Subcutaneous adipose tissue (tissue), 4 donors: ENCODE measurements around the gene PCDHAC2. TPM values are rescaled to one million over a fixed set of nuclear protein-coding genes. Genes with fewer than 3 reads are reported as not detected.

Experiments
- CTCF ChIP-seq: fragments of 450-650 bp; IDR thresholded peaks from one replicate; pipeline ENCODE4 v1.5.1; 2016; ENCODE audit warnings: low read depth, mild to moderate bottlenecking, control low read depth, antibody characterized with exemption, moderate library complexity
- small RNA-seq: library from RNA; depleted of rRNA; stranded (forward); fragments of <200 nt; gene quantifications from one replicate; pipeline ENCODE3, GENCODE V24; 2016
- total RNA-seq, 4 donors: library from RNA; depleted of rRNA; stranded (reverse); fragments of >200 nt; gene quantifications; one replicate each; pipeline ENCODE4 v1.1.0, GENCODE V29; 2016

The PCDHAC2 gene
- total RNA-seq, 4 donors from 2014 or later = 0.49 to 1.1 (median 0.81) TPM

GRCh38 chr5:141017943-141018342, 51.7 kb downstream of the PCDHAC2 start:
- TF ChIP-seq CTCF = no peak

Small RNAs within 50 kb of the gene (small RNA-seq; reads per million reads assigned to genes)
- gene AC010223.1 = not detected

Other genes with a start within 250 kb of the PCDHAC2 start
- not detected for gene PCDHA1, start 180.3 kb upstream of the PCDHAC2 start, total RNA-seq
- gene PCDHA2, start 171.6 kb upstream of the PCDHAC2 start, total RNA-seq = under 1 TPM in 1 of 4 donors, not detected in 3; 0.38 TPM
- under 1 TPM; 0.16 to 0.34 (median 0.20) TPM for gene PCDHA3, start 165.4 kb upstream of the PCDHAC2 start, total RNA-seq
- gene PCDHA4, start 159.4 kb upstream of the PCDHAC2 start, total RNA-seq = 1 to 10 TPM in 1 of 4 donors, under 1 TPM in 3; 0.16 to 1.3 (median 0.76) TPM
- under 1 TPM in 3 of 4 donors, not detected in 1; 0.33 to 0.57 (median 0.51) TPM for gene PCDHA5, start 144.9 kb upstream of the PCDHAC2 start, total RNA-seq
- gene PCDHA6, start 138.5 kb upstream of the PCDHAC2 start, total RNA-seq = under 1 TPM; 0.22 to 0.49 (median 0.36) TPM
- under 1 TPM; 0.17 to 0.44 (median 0.26) TPM for gene PCDHA7, start 132.2 kb upstream of the PCDHAC2 start, total RNA-seq
- under 1 TPM in 1 of 4 donors, not detected in 3; 0.17 TPM for gene PCDHA8, start 125.3 kb upstream of the PCDHAC2 start, total RNA-seq
- gene PCDHA9, start 118.1 kb upstream of the PCDHAC2 start, total RNA-seq = under 1 TPM in 3 of 4 donors, not detected in 1; under 0.01 to 0.34 (median 0.19) TPM
- 1 to 10 TPM in 1 of 4 donors, under 1 TPM in 3; 0.51 to 1.9 (median 0.66) TPM for gene PCDHA10, start 110.6 kb upstream of the PCDHAC2 start, total RNA-seq
- gene PCDHA11, start 97.5 kb upstream of the PCDHAC2 start, total RNA-seq = under 1 TPM in 3 of 4 donors, not detected in 1; 0.22 to 0.34 (median 0.33) TPM
- gene PCDHA12, start 91.2 kb upstream of the PCDHAC2 start, total RNA-seq = under 1 TPM in 3 of 4 donors, not detected in 1; 0.17 to 0.22 (median 0.19) TPM
- 1 to 10 TPM in 1 of 4 donors, under 1 TPM in 3; 0.34 to 1.5 (median 0.69) TPM for gene PCDHA13, start 84.4 kb upstream of the PCDHAC2 start, total RNA-seq
- gene PCDHAC1, start 40.2 kb upstream of the PCDHAC2 start, total RNA-seq = 1 to 10 TPM in 1 of 4 donors, under 1 TPM in 3; 0.44 to 1.9 (median 0.74) TPM
- gene PCDHB1, start 84.9 kb downstream of the PCDHAC2 start, total RNA-seq = not detected
- gene PCDHB2, start 128.1 kb downstream of the PCDHAC2 start, total RNA-seq = 1 to 10 TPM; 1.8 to 3.2 (median 2.1) TPM
- gene PCDHB3, start 134.0 kb downstream of the PCDHAC2 start, total RNA-seq = 1 to 10 TPM in 3 of 4 donors, under 1 TPM in 1; 0.85 to 3.8 (median 2.4) TPM
- gene PCDHB4, start 155.3 kb downstream of the PCDHAC2 start, total RNA-seq = 1 to 10 TPM; 2.0 to 7.0 (median 4.1) TPM
- gene PCDHB5, start 168.7 kb downstream of the PCDHAC2 start, total RNA-seq = 1 to 10 TPM in 2 of 4 donors, under 1 TPM in 2; 0.33 to 3.4 (median 1.6) TPM
- 1 to 10 TPM in 1 of 4 donors, under 1 TPM in 2, not detected in 1; 0.85 to 1.3 (median 0.94) TPM for gene PCDHB6, start 183.6 kb downstream of the PCDHAC2 start, total RNA-seq
- 1 to 10 TPM in 3 of 4 donors, under 1 TPM in 1; 0.49 to 1.5 (median 1.3) TPM for gene PCDHB7, start 206.2 kb downstream of the PCDHAC2 start, total RNA-seq
- gene PCDHB8, start 211.3 kb downstream of the PCDHAC2 start, total RNA-seq = 1 to 10 TPM in 1 of 4 donors, under 1 TPM in 3; 0.38 to 1.1 (median 0.67) TPM
- gene PCDHB16, start 215.9 kb downstream of the PCDHAC2 start, total RNA-seq = 1 to 10 TPM; 2.2 to 4.9 (median 2.7) TPM
- gene PCDHB9, start 220.7 kb downstream of the PCDHAC2 start, total RNA-seq = 1 to 10 TPM; 1.0 to 2.4 (median 2.1) TPM
- gene PCDHB10, start 225.9 kb downstream of the PCDHAC2 start, total RNA-seq = 1 to 10 TPM; 2.4 to 4.7 (median 2.4) TPM
- gene PCDHB11, start 233.2 kb downstream of the PCDHAC2 start, total RNA-seq = 1 to 10 TPM; 1.4 to 3.5 (median 2.1) TPM
- 1 to 10 TPM; 1.0 to 3.1 (median 2.3) TPM for gene PCDHB12, start 242.2 kb downstream of the PCDHAC2 start, total RNA-seq
- gene PCDHB13, start 247.4 kb downstream of the PCDHAC2 start, total RNA-seq = 1 to 10 TPM; 1.9 to 3.8 (median 2.8) TPM